IMR-90 (cell line): ENCODE measurements around the gene KIDINS220. TPM values are rescaled to one million over a fixed set of nuclear protein-coding genes. Genes with fewer than 3 reads are reported as not detected.

Source experiments
- CHD1 ChIP-seq: IDR thresholded peaks from 2 replicates; pipeline ENCODE4 v1.6.1; 2012; ENCODE audit warnings: low read depth, low read length, improper control_type of control experiment
- NFE2L2 ChIP-seq: fragments of 150-350 bp; IDR thresholded peaks from 2 replicates; pipeline ENCODE4 v1.6.1; 2016; ENCODE audit warnings: low read depth, mild to moderate bottlenecking, low read length
- USF2 ChIP-seq: fragments of 150-350 bp; IDR thresholded peaks from 2 replicates; pipeline ENCODE4 v1.6.1; 2017; ENCODE audit warnings: mild to moderate bottlenecking, antibody characterized with exemption, low read length, low read depth
- polyA plus RNA-seq, 3 experiments: library from polyadenylated mRNA; depleted of rRNA; stranded (reverse); fragments of >200 nt; gene quantifications; 2 replicates each; pipeline ENCODE4 v1.2.3, GENCODE V29; 2012; ENCODE audit warnings: low replicate concordance in 1 of 3
- total RNA-seq: library from RNA; depleted of rRNA; stranded (reverse); fragments of >200 nt; gene quantifications from 2 replicates; pipeline ENCODE4 v1.2.3, GENCODE V29; 2012

The KIDINS220 gene
- total and polyA plus RNA-seq, 2 of the 4 experiments (the other 2 are of a cell fraction), result 23.1 to 63.4 TPM

- TF ChIP-seq NFE2L2 (0 out of 2 replicates have a peak, but pooled peaks have one; percentile 22), CHD1 (peak; percentile 98; the same call in 1 of the 2 replicates), USF2 (peak; percentile 68)
These were observed 155.4 kb downstream of the KIDINS220 start, which contains the start of gene ID2 (continued) for GRCh38 chr2:8681786-8682692.
